HCT116 (cell line): ENCODE data around the gene RIPPLY2.

Experiments
- CBX3 ChIP-seq: IDR thresholded peaks from 2 replicates; pipeline ENCODE4 v1.6.1; 2012; ENCODE audit warnings: low read depth
- CTCF ChIP-seq, 3 experiments: fragments of 200-600 bp in 1 of 3; sonication (generic) in 1 of 3; IDR thresholded peaks in 2 of 3; conservative IDR thresholded peaks in 1 of 3; 2 replicates each; pipeline ENCODE4 v1.5.1; 2012 to 2017; ENCODE audit warnings: low read depth in 2 of 3, low read length in 2 of 3, antibody characterized with exemption in 1 of 3, borderline replicate concordance in 1 of 3, control low read depth in 1 of 3, mild to moderate bottlenecking in 1 of 3, mixed read lengths in 1 of 3, mixed run types in 1 of 3, moderate library complexity in 1 of 3; ENCODE audit not compliant: insufficient read depth in 1 of 3
- EZH2 ChIP-seq: fragments of 200-600 bp; sonication (generic); IDR thresholded peaks from 2 replicates; pipeline ENCODE4 v1.6.1; 2017; ENCODE audit warnings: antibody characterized with exemption, mixed run types
- EZH2phosphoT487 ChIP-seq: fragments of 200-600 bp; IDR thresholded peaks from 2 replicates; pipeline ENCODE4 v1.6.1; 2018; ENCODE audit warnings: antibody characterized with exemption, borderline replicate concordance
- JUND ChIP-seq: IDR thresholded peaks from 2 replicates; pipeline ENCODE4 v1.6.1; 2012
- MAX ChIP-seq: IDR thresholded peaks from 2 replicates; pipeline ENCODE4 v1.6.1; 2012
- POLR2A ChIP-seq: IDR thresholded peaks from 2 replicates; pipeline ENCODE4 v1.7.0; 2011; ENCODE audit warnings: borderline replicate concordance; ENCODE audit not compliant: insufficient read depth, insufficient read length; ENCODE audit errors: extremely low read depth
- POLR2AphosphoS5 ChIP-seq: IDR thresholded peaks from 2 replicates; pipeline ENCODE4 v1.6.1; 2011; ENCODE audit warnings: mild to moderate bottlenecking, low read depth, low read length, moderate library complexity
- RAD21 ChIP-seq: IDR thresholded peaks from 2 replicates; pipeline ENCODE4 v1.6.1; 2012; ENCODE audit warnings: low read depth, mild to moderate bottlenecking
- REST ChIP-seq: IDR thresholded peaks from 2 replicates; pipeline ENCODE4 v1.6.1; 2012; ENCODE audit warnings: low read depth
- SIN3A ChIP-seq: IDR thresholded peaks from 2 replicates; pipeline ENCODE4 v1.6.1; 2012; ENCODE audit warnings: low read depth
- SRF ChIP-seq: IDR thresholded peaks from 2 replicates; pipeline ENCODE4 v1.6.1; 2012; ENCODE audit warnings: low read depth
- YY1 ChIP-seq: IDR thresholded peaks from 2 replicates; pipeline ENCODE4 v1.6.1; 2011; ENCODE audit warnings: low read length, low read depth, moderate library complexity, mild to moderate bottlenecking; ENCODE audit not compliant: insufficient replicate concordance; ENCODE audit errors: extremely low read depth
- TF ChIP-seq, protein P1 (sequence below): IDR thresholded peaks from 2 replicates; pipeline ENCODE4 v1.6.1; 2011; ENCODE audit warnings: mild to moderate bottlenecking, low read length, moderate library complexity; ENCODE audit not compliant: insufficient replicate concordance; ENCODE audit errors: extremely low read depth

DNA sequence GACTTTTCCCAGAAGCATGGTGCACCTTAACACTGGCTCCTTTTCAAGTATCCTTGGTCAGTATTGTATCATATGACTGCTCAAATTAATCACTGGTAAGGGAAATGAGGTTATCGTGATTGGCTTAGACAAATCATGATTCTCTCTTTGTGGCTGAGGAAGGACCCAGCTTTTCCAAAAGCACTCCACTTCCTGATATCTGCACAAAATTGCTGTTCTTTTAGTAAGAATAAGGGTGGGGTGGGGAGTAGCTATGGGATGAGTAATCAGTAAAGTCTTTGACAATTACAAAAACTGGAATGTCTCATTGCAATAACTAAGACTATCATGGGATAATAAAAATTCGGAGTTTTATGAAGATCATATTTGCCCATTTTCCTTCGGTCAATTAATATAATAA, 9.0 kb upstream of the RIPPLY2 start:
- TF ChIP-seq CTCF (IDR thresholded peaks at IDR 0.05 in 2 of 3, conservative IDR thresholded peaks at IDR 0.05 in 1 of 3; ENCODE audit: borderline replicate concordance in 1 of 3, insufficient read depth in 1 of 3, low read depth in 2 of 3, low read length in 2 of 3) = no peak
- no peak for TF ChIP-seq REST
- TF ChIP-seq EZH2phosphoT487 = no peak
- TF ChIP-seq POLR2AphosphoS5 = no peak
- no peak for TF ChIP-seq POLR2A
- TF ChIP-seq MAX = no peak
- TF ChIP-seq RAD21 = no peak
- TF ChIP-seq, protein P1, sequence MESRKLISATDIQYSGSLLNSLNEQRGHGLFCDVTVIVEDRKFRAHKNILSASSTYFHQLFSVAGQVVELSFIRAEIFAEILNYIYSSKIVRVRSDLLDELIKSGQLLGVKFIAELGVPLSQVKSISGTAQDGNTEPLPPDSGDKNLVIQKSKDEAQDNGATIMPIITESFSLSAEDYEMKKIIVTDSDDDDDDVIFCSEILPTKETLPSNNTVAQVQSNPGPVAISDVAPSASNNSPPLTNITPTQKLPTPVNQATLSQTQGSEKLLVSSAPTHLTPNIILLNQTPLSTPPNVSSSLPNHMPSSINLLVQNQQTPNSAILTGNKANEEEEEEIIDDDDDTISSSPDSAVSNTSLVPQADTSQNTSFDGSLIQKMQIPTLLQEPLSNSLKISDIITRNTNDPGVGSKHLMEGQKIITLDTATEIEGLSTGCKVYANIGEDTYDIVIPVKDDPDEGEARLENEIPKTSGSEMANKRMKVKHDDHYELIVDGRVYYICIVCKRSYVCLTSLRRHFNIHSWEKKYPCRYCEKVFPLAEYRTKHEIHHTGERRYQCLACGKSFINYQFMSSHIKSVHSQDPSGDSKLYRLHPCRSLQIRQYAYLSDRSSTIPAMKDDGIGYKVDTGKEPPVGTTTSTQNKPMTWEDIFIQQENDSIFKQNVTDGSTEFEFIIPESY = no peak
- TF ChIP-seq EZH2 = no peak
- no peak for TF ChIP-seq SRF
- TF ChIP-seq YY1 = no peak
- no peak for TF ChIP-seq JUND
- TF ChIP-seq SIN3A = no peak
- TF ChIP-seq CBX3 = no peak
